ENCODE data around the gene TEX264. TPM values are rescaled to one million over a fixed set of nuclear protein-coding genes. Genes with fewer than 3 reads are reported as not detected.

TEX264 gene
- polyA plus RNA-seq, 3 donors: 58.3 to 108 (median 80.8) TPM

GRCh38 chr3:51675201-51675611, 4.2 kb downstream of the TEX264 start:
- Histone ChIP-seq H3K36me3 (replicated peaks in 1 of 2; ENCODE audit: control insufficient read depth in 1 of 2, insufficient read depth in 2 of 2, low read length in 2 of 2) (peaks cover 44 to 50% of the 10 kb centered on the region in 2 donors), H3K9me3 (replicated peaks in 1 of 2; ENCODE audit: control insufficient read depth in 1 of 2, insufficient read depth in 1 of 2, low read length in 2 of 2) (no peaks in the 10 kb centered on the region), H3K9ac (ENCODE audit: insufficient read depth, low read length, poor library complexity, severe bottlenecking) (no peak overlapping the region), H2AFZ (ENCODE audit: insufficient read depth, low read depth, low read length, poor library complexity, severe bottlenecking) (no peak overlapping the region), H3K27me3 (ENCODE audit: control insufficient read depth in 2 of 2, insufficient read depth in 2 of 2, low read length in 2 of 2) (no peaks in the 10 kb centered on the region), H4K20me1 (ENCODE audit: insufficient read depth, low read length) (peaks cover 43% of the 10 kb centered on the region), H3K4me2 (replicated peaks; ENCODE audit: extremely low read depth, low read length, poor library complexity, severe bottlenecking) (no peak overlapping the region), H3K27ac (ENCODE audit: low read depth in 1 of 2, low read length in 2 of 2) (peak overlapping the region in 1 of 2 donors; percentile 3), H3K79me2 (ENCODE audit: insufficient read depth, low read length) (peaks cover 74% of the 10 kb centered on the region), H3K4me1 (ENCODE audit: control insufficient read depth in 1 of 2, insufficient read depth in 2 of 2, low read length in 2 of 2) (peaks cover 32 to 52% of the 10 kb centered on the region in 2 donors), H3K4me3 (replicated peaks in 1 of 3; ENCODE audit: low read depth in 2 of 3, low read length in 3 of 3) (no peak overlapping the region)
- no peaks in the 10 kb centered on the region for H3K27me3 Mint-ChIP-seq (ENCODE audit: low read depth in 3 of 3)
- no peak overlapping the region for H3K4me3 Mint-ChIP-seq
- intact Hi-C loops (cut with micrococcal nuclease): no loop called here
- peaks cover 42 to 52% of the 10 kb centered on the region in 2 donors for H3K36me3 Mint-ChIP-seq
- H3K9me3 Mint-ChIP-seq: no peaks in the 10 kb centered on the region
- WGBS (ENCODE audit: insufficient coverage): 100% methylated on average over 1 of the region's 2 CpGs
- no peak for TF ChIP-seq CTCF (IDR thresholded peaks at IDR 0.05)
- peak overlapping the region in 1 of 7 donors; percentile 41 for H3K27ac Mint-ChIP-seq
- DNase-seq: no peak
- peaks cover 76% of the 10 kb centered on the region for H3K4me1 Mint-ChIP-seq

GRCh38 chr3:51676102-51676640, 5.1 kb downstream of the TEX264 start:
- H3K9me3 ChIP-seq (replicated peaks in 1 of 2; ENCODE audit: control insufficient read depth in 1 of 2, insufficient read depth in 1 of 2, low read length in 2 of 2): no peaks in the 10 kb centered on the region
- H3K4me1 ChIP-seq (ENCODE audit: control insufficient read depth in 1 of 2, insufficient read depth in 2 of 2, low read length in 2 of 2): peaks cover 35 to 53% of the 10 kb centered on the region in 2 donors
- H3K27ac ChIP-seq (ENCODE audit: low read depth in 1 of 2, low read length in 2 of 2): no peak overlapping the region
- no peak for DNase-seq
- H3K27me3 ChIP-seq (ENCODE audit: control insufficient read depth in 2 of 2, insufficient read depth in 2 of 2, low read length in 2 of 2): no peaks in the 10 kb centered on the region
- Mint-ChIP-seq H3K36me3 (peaks cover 42 to 52% of the 10 kb centered on the region in 2 donors), H3K27ac (no peak overlapping the region), H3K27me3 (ENCODE audit: low read depth in 3 of 3) (no peaks in the 10 kb centered on the region), H3K4me3 (no peak overlapping the region), H3K4me1 (peaks cover 79% of the 10 kb centered on the region), H3K9me3 (no peaks in the 10 kb centered on the region)
- no peak overlapping the region for H3K4me3 ChIP-seq (replicated peaks in 1 of 3; ENCODE audit: low read depth in 2 of 3, low read length in 3 of 3)
- H3K9ac ChIP-seq (ENCODE audit: insufficient read depth, low read length, poor library complexity, severe bottlenecking): no peak overlapping the region
- H2AFZ ChIP-seq (ENCODE audit: insufficient read depth, low read depth, low read length, poor library complexity, severe bottlenecking): no peak overlapping the region
- peaks cover 44 to 50% of the 10 kb centered on the region in 2 donors for H3K36me3 ChIP-seq (replicated peaks in 1 of 2; ENCODE audit: control insufficient read depth in 1 of 2, insufficient read depth in 2 of 2, low read length in 2 of 2)
- intact Hi-C loops (cut with micrococcal nuclease): no loop called here
- peaks cover 53% of the 10 kb centered on the region for H4K20me1 ChIP-seq (ENCODE audit: insufficient read depth, low read length)
- WGBS (ENCODE audit: insufficient coverage): 100% methylated on average over 1 of the region's 3 CpGs
- H3K4me2 ChIP-seq (replicated peaks; ENCODE audit: extremely low read depth, low read length, poor library complexity, severe bottlenecking): no peak overlapping the region
- TF ChIP-seq CTCF (IDR thresholded peaks at IDR 0.05): no peak
- H3K79me2 ChIP-seq (ENCODE audit: insufficient read depth, low read length): peaks cover 78% of the 10 kb centered on the region
